Parathyroid adenoma (tissue), 2 donors: Measurements from ENCODE around the gene SLC40A1.

Experiments used
- H2AFZ ChIP-seq: fragments of 300-600 bp; sonication (generic); one replicate; pipeline ENCODE4 v1.7.0; 2017; ENCODE audit warnings: antibody characterized with exemption, mild to moderate bottlenecking
- H3K27ac ChIP-seq: fragments of 300-600 bp; sonication (generic); one replicate; pipeline ENCODE4 v1.7.0; 2017
- H3K27me3 ChIP-seq: fragments of 300-600 bp; sonication (generic); one replicate; pipeline ENCODE4 v1.7.0; 2017; ENCODE audit warnings: low read length; ENCODE audit not compliant: control insufficient read depth, insufficient read depth
- H3K36me3 ChIP-seq: fragments of 300-600 bp; sonication (generic); one replicate; pipeline ENCODE4 v1.7.0; 2017; ENCODE audit warnings: low read length; ENCODE audit not compliant: control insufficient read depth, insufficient read depth
- H3K4me1 ChIP-seq: fragments of 300-600 bp; sonication (generic); one replicate; pipeline ENCODE4 v1.7.0; 2017; ENCODE audit warnings: control low read depth
- H3K4me2 ChIP-seq: fragments of 300-600 bp; sonication (generic); one replicate; pipeline ENCODE4 v1.7.0; 2017; ENCODE audit warnings: low read length
- H3K4me3 ChIP-seq: fragments of 300-600 bp; sonication (generic); one replicate; pipeline ENCODE4 v1.7.0; 2017; ENCODE audit warnings: low read depth, low read length
- H3K79me2 ChIP-seq: fragments of 300-600 bp; sonication (generic); one replicate; pipeline ENCODE4 v1.7.0; 2017; ENCODE audit warnings: control low read depth
- H3K9ac ChIP-seq: fragments of 300-600 bp; sonication (generic); one replicate; pipeline ENCODE4 v1.7.0; 2017; ENCODE audit warnings: mild to moderate bottlenecking
- H3K9me3 ChIP-seq: fragments of 300-600 bp; sonication (generic); one replicate; pipeline ENCODE4 v1.7.0; 2017; ENCODE audit warnings: low read length; ENCODE audit not compliant: control insufficient read depth
- CTCF ChIP-seq: fragments of 300-600 bp; sonication (generic); IDR thresholded peaks from one replicate; pipeline ENCODE4 v1.7.0; 2017; ENCODE audit warnings: antibody characterized with exemption, mild to moderate bottlenecking
- donor health status: primary hyperparathyroidism.

Gene SLC40A1

GRCh38 chr2:189534854-189535832, 45.4 kb downstream of the SLC40A1 start:
- Histone ChIP-seq H3K4me3 (no peak overlapping the region), H3K27ac (no peak overlapping the region), H3K36me3 (no peaks in the 10 kb centered on the region), H3K9ac (no peak overlapping the region), H3K27me3 (no peaks in the 10 kb centered on the region), H3K79me2 (no peaks in the 10 kb centered on the region), H3K4me2 (no peak overlapping the region), H3K9me3 (no peaks in the 10 kb centered on the region), H3K4me1 (peaks cover 15% of the 10 kb centered on the region), H2AFZ (peak overlapping the region; percentile 47)
- no peak for TF ChIP-seq CTCF

GRCh38 chr2:189533288-189534035, 47.1 kb downstream of the SLC40A1 start:
- no peaks in the 10 kb centered on the region for H3K9me3 ChIP-seq
- no peak for TF ChIP-seq CTCF
- H3K27ac ChIP-seq = no peak overlapping the region
- H2AFZ ChIP-seq = peak overlapping the region; percentile 55
- no peak overlapping the region for H3K9ac ChIP-seq
- no peaks in the 10 kb centered on the region for H3K36me3 ChIP-seq
- peak overlapping the region; percentile 40 for H3K4me2 ChIP-seq
- peaks cover 19% of the 10 kb centered on the region for H3K4me1 ChIP-seq
- H3K27me3 ChIP-seq = no peaks in the 10 kb centered on the region
- no peaks in the 10 kb centered on the region for H3K79me2 ChIP-seq
- no peak overlapping the region for H3K4me3 ChIP-seq

- TF ChIP-seq CTCF = no peak
- no peaks in the 10 kb centered on the region for H3K36me3 ChIP-seq
- H3K27me3 ChIP-seq = no peaks in the 10 kb centered on the region
- H3K4me2 ChIP-seq = no peak overlapping the region
- no peak overlapping the region for H3K4me3 ChIP-seq
- no peak overlapping the region for H2AFZ ChIP-seq
- H3K9ac ChIP-seq = no peak overlapping the region
- no peaks in the 10 kb centered on the region for H3K79me2 ChIP-seq
- no peaks in the 10 kb centered on the region for H3K9me3 ChIP-seq
- H3K4me1 ChIP-seq = peaks cover 24% of the 10 kb centered on the region
- no peak overlapping the region for H3K27ac ChIP-seq
Measured at GRCh38 chr2:189530965-189531637, 49.5 kb downstream of the SLC40A1 start.

- Histone ChIP-seq H3K4me1 (peaks cover 15% of the 10 kb centered on the region), H3K9me3 (no peaks in the 10 kb centered on the region)
Measured at GRCh38 chr2:189528617-189529016, 52.0 kb downstream of the SLC40A1 start.

More at GRCh38 chr2:189528617-189529016, 52.0 kb downstream of the SLC40A1 start:
- no peaks in the 10 kb centered on the region for H3K36me3 ChIP-seq
- H2AFZ ChIP-seq = no peak overlapping the region
- H3K27me3 ChIP-seq = no peaks in the 10 kb centered on the region
- no peak overlapping the region for H3K4me3 ChIP-seq
- H3K9ac ChIP-seq = no peak overlapping the region
- H3K4me2 ChIP-seq = no peak overlapping the region
- no peak overlapping the region for H3K27ac ChIP-seq
- no peak for TF ChIP-seq CTCF
- no peaks in the 10 kb centered on the region for H3K79me2 ChIP-seq
